OCI-LY1 (cell line): ENCODE measurements around the gene SIRT6.

Source experiments
- H2AFZ ChIP-seq: fragments of 200-600 bp; sonication (generic), shearing (Covaris generic); 2 replicates; pipeline ENCODE4 v1.6.0; 2014; ENCODE audit warnings: antibody characterized with exemption, mild to moderate bottlenecking, low read length
- H3F3A ChIP-seq: fragments of 200-600 bp; sonication (generic), shearing (Covaris generic); 2 replicates; pipeline ENCODE4 v1.6.0; 2014; ENCODE audit warnings: mild to moderate bottlenecking, antibody characterized with exemption, low read length, moderate library complexity; ENCODE audit not compliant: insufficient read depth
- H3K27ac ChIP-seq: fragments of 200-600 bp; sonication (generic); 2 replicates; pipeline ENCODE4 v1.5.1; 2014; ENCODE audit warnings: low read length, mixed run types, mild to moderate bottlenecking, low read depth; ENCODE audit not compliant: poor library complexity, severe bottlenecking
- H3K27me3 ChIP-seq: fragments of 200-600 bp; sonication (generic); 2 replicates; pipeline ENCODE4 v1.6.0; 2014; ENCODE audit warnings: antibody characterized with exemption, mild to moderate bottlenecking, low read length, moderate library complexity; ENCODE audit not compliant: insufficient read depth
- H3K36me3 ChIP-seq: fragments of 200-600 bp; sonication (generic); 2 replicates; pipeline ENCODE4 v1.6.1; 2014; ENCODE audit warnings: mild to moderate bottlenecking, antibody characterized with exemption, low read length, moderate library complexity, mixed read lengths; ENCODE audit not compliant: insufficient read depth
- H3K4me1 ChIP-seq: fragments of 200-600 bp; sonication (generic); 2 replicates; pipeline ENCODE4 v1.5.1; 2014; ENCODE audit warnings: mild to moderate bottlenecking, low read length, moderate library complexity; ENCODE audit not compliant: insufficient read depth, severe bottlenecking
- H3K4me2 ChIP-seq: fragments of 200-600 bp; sonication (generic), shearing (Covaris generic); 2 replicates; pipeline ENCODE4 v1.6.1; 2014; ENCODE audit warnings: low read length
- H3K4me3 ChIP-seq: fragments of 200-600 bp; sonication (generic); 2 replicates; pipeline ENCODE4 v1.5.1; 2014; ENCODE audit warnings: low read length, low read depth, mild to moderate bottlenecking, mixed read lengths; ENCODE audit not compliant: poor library complexity, severe bottlenecking
- H3K79me2 ChIP-seq: fragments of 200-600 bp; shearing (Covaris generic); 2 replicates; pipeline ENCODE4 v1.6.1; 2016; ENCODE audit warnings: mixed run types, low read length, mixed read lengths; ENCODE audit not compliant: insufficient read depth
- H3K9ac ChIP-seq: fragments of 200-600 bp; sonication (generic), shearing (Covaris generic); 2 replicates; pipeline ENCODE4 v1.6.1; 2014; ENCODE audit warnings: mild to moderate bottlenecking, low read length, mixed read lengths
- H3K9me2 ChIP-seq: fragments of 200-600 bp; sonication (generic), shearing (Covaris generic); 2 replicates; pipeline ENCODE4 v1.6.1; 2014; ENCODE audit warnings: low read depth, mild to moderate bottlenecking, low read length, mixed read lengths
- H3K9me3 ChIP-seq: fragments of 200-600 bp; shearing (Covaris generic); 2 replicates; pipeline ENCODE4 v1.6.1; 2014; ENCODE audit warnings: low read length, mixed read lengths
- H4K20me1 ChIP-seq: fragments of 200-600 bp; sonication (generic), shearing (Covaris generic); 2 replicates; pipeline ENCODE4 v1.6.0; 2016; ENCODE audit warnings: mild to moderate bottlenecking, low read length; ENCODE audit not compliant: insufficient read depth
- EZH2 ChIP-seq: fragments of 200-600 bp; sonication (generic), shearing (Covaris generic); IDR thresholded peaks from 2 replicates; pipeline ENCODE4 v1.8.0; 2017; ENCODE audit warnings: borderline replicate concordance, mixed run types, mild to moderate bottlenecking, antibody characterized with exemption, low read length, moderate library complexity, mixed read lengths
- TF ChIP-seq, protein P1 (sequence below): fragments of 200-600 bp; sonication (generic), shearing (Covaris generic); IDR thresholded peaks from 2 replicates; pipeline ENCODE4 v1.5.1; 2017; ENCODE audit warnings: mild to moderate bottlenecking, antibody characterized with exemption, low read length, moderate library complexity, mixed read lengths

SIRT6 gene

DNA sequence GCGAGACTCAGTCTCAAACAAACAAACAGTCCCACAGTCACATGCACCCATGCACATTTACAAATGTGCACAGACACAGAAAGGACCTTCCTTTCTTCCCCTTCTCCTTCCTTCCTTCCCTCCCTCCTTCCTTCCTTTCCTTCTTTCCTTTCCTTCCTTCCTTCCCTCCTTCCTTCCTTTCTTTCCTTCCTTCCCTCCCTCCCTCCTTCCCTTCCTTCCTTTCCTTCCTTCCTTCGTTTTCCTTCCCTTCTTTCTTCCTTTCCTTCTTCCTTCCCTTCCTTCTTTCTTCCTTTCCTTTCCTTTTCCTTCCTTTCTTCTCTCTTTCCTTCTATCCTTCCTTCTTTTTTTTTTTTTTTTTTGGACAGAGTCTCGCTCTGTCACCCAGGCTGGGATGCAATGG is 30.8 kb upstream of the SIRT6 start:
- Histone ChIP-seq H3K79me2 (no peaks in the 10 kb centered on the region), H3K9me2 (no peaks in the 10 kb centered on the region)
- TF ChIP-seq, protein P1, sequence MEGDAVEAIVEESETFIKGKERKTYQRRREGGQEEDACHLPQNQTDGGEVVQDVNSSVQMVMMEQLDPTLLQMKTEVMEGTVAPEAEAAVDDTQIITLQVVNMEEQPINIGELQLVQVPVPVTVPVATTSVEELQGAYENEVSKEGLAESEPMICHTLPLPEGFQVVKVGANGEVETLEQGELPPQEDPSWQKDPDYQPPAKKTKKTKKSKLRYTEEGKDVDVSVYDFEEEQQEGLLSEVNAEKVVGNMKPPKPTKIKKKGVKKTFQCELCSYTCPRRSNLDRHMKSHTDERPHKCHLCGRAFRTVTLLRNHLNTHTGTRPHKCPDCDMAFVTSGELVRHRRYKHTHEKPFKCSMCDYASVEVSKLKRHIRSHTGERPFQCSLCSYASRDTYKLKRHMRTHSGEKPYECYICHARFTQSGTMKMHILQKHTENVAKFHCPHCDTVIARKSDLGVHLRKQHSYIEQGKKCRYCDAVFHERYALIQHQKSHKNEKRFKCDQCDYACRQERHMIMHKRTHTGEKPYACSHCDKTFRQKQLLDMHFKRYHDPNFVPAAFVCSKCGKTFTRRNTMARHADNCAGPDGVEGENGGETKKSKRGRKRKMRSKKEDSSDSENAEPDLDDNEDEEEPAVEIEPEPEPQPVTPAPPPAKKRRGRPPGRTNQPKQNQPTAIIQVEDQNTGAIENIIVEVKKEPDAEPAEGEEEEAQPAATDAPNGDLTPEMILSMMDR = no peak
- TF ChIP-seq EZH2 = no peak

DNA sequence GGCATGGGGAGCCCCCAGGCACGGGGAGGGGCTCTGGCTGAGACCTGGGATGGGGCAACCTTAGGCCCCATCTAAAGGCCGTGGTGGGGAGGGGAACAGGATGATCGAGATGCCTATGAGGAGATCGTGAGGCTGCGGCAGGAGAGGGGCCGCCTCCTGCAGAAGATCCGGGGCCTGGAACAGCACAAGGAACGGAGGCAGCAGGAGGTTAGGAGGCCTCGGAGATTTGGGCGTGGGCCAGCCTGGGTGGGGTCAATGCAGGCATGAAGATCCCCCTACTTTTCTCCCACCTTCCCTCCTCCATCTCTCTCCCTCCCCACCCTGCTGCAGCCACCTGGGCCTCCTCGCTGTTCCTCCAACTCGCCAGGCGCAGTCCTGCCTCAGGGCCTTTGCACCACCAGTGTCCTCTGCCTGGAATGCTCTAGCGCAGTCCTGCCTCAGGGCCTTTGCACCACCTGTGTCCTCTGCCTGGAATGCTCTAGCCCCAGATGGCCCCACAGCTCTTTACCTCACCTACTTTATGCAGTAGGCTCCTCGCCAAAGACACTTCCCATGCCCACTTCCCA is 27.9 kb upstream of the SIRT6 start:
- no peaks in the 10 kb centered on the region for H3K9me2 ChIP-seq
- no peak overlapping the region for H3K27ac ChIP-seq
- H3K4me1 ChIP-seq = no peaks in the 10 kb centered on the region
- H3K36me3 ChIP-seq = no peaks in the 10 kb centered on the region
- H3K79me2 ChIP-seq = no peaks in the 10 kb centered on the region
- H3K9me3 ChIP-seq = no peaks in the 10 kb centered on the region
- no peak overlapping the region for H3K9ac ChIP-seq
- H3K4me3 ChIP-seq = no peak overlapping the region
- H3K27me3 ChIP-seq = peaks cover 4% of the 10 kb centered on the region; the same call in 1 of the 2 replicates
- H4K20me1 ChIP-seq = no peaks in the 10 kb centered on the region
- H3F3A ChIP-seq = no peaks in the 10 kb centered on the region
- TF ChIP-seq EZH2 = no peak
- TF ChIP-seq, protein P1 = no peak
- no peak overlapping the region for H3K4me2 ChIP-seq
- H2AFZ ChIP-seq = no peak overlapping the region

More for the DNA sequence above, 30.8 kb upstream of the SIRT6 start:
- no peak overlapping the region for H3K9ac ChIP-seq
- H3K4me2 ChIP-seq = no peak overlapping the region
- no peaks in the 10 kb centered on the region for H3F3A ChIP-seq
- H3K9me3 ChIP-seq = no peaks in the 10 kb centered on the region
- H3K27me3 ChIP-seq = 0 out of 2 replicates have a peak, but pooled peaks cover 3% of the 10 kb centered on the region
- no peak overlapping the region for H3K4me3 ChIP-seq
- H3K27ac ChIP-seq = no peak overlapping the region
- no peak overlapping the region for H2AFZ ChIP-seq
- no peaks in the 10 kb centered on the region for H3K36me3 ChIP-seq
- no peaks in the 10 kb centered on the region for H3K4me1 ChIP-seq
- H4K20me1 ChIP-seq = no peaks in the 10 kb centered on the region

DNA sequence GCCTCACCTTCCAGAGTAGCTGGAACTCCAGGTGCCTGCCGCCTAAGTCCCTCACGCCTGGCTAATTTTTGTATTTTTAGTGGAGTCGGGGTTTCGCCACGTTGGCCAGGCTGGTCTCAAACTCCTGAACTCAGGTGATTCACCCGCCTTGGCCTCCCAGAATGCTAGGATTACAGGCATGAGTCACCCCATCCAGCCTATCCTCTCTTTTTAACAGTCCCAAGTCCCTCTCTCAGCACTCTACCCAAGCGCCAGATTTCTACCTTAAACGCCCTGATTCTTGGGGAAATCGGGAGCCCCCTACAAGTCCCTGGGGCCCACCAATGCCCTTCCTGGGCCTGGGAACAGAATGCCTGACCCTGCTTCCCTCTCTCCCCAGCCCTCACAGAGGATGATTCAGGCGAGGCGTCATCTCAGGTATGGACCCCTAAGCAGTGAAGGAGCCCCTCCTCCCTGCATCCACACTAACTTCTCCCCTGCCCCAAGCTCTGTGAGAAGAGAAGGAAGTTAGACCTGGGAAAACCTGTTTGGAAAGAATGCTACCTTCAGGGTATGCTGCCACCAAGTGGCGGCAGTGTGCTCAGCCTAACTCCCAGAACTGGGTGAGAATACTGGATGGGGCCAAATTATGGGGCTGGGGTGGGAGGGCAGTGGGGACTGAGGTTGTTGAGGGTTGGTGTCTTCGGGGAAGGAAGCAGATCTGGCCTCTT is 26.2 kb upstream of the SIRT6 start:
- Histone ChIP-seq H3K4me2 (no peak overlapping the region), H3K27ac (no peak overlapping the region), H3K9ac (no peak overlapping the region), H3K4me1 (peaks cover 4% of the 10 kb centered on the region), H3K9me2 (no peaks in the 10 kb centered on the region), H3K4me3 (no peak overlapping the region), H2AFZ (no peak overlapping the region), H3K27me3 (peaks cover 4% of the 10 kb centered on the region; the same call in 1 of the 2 replicates), H3K9me3 (no peaks in the 10 kb centered on the region), H3K36me3 (no peaks in the 10 kb centered on the region), H4K20me1 (no peaks in the 10 kb centered on the region), H3F3A (no peaks in the 10 kb centered on the region), H3K79me2 (no peaks in the 10 kb centered on the region)
- no peak for TF ChIP-seq EZH2
- TF ChIP-seq, protein P1 = peak; percentile 43
